Activated CD8-positive, alpha-beta T cell treated with anti-CD3 and anti-CD28 coated beads for 36 hours (primary cell): ENCODE data around the gene NCSTN. TPM values are rescaled to one million over a fixed set of nuclear protein-coding genes. Genes with fewer than 3 reads are reported as not detected.

Source experiments
- ATAC-seq: fragments of 200-7000 bp; cut with Tn5 transposase; one replicate; pipeline ENCODE4 v1.10.0; 2021; ENCODE audit warnings: mild to moderate bottlenecking, moderate library complexity
- CTCF ChIA-PET: fragments of 350-600 bp; sonication (Branson Sonifier 250); formaldehyde crosslinking; loops from one replicate; lab custom pipeline; 2021; ENCODE audit warnings: antibody characterized with exemption; lab: Charles Lee
- POLR2A ChIA-PET: fragments of 350-600 bp; sonication (Branson Sonifier 250); formaldehyde crosslinking; loops from one replicate; lab custom pipeline; 2021; ENCODE audit warnings: antibody characterized with exemption; lab: Charles Lee
- DNase-seq: peaks from one replicate; pipeline ENCODE4 v3.0.0-alpha.2; 2020
- H3K27ac Mint-ChIP-seq: one replicate; pipeline ENCODE4 v1.8.0; 2021; ENCODE audit warnings: mild to moderate bottlenecking, mixed read lengths
- H3K27me3 Mint-ChIP-seq: one replicate; pipeline ENCODE4 v1.8.0; 2021; ENCODE audit warnings: mixed read lengths
- H3K36me3 Mint-ChIP-seq: one replicate; pipeline ENCODE4 v1.8.0; 2021; ENCODE audit warnings: low read depth, mixed read lengths
- H3K4me1 Mint-ChIP-seq: one replicate; pipeline ENCODE4 v1.8.0; 2021; ENCODE audit warnings: low read depth, mixed read lengths
- H3K4me3 Mint-ChIP-seq: one replicate; pipeline ENCODE4 v1.8.0; 2021; ENCODE audit warnings: mild to moderate bottlenecking, moderate library complexity, mixed read lengths
- H3K9me3 Mint-ChIP-seq: one replicate; pipeline ENCODE4 v1.8.0; 2021; ENCODE audit warnings: mixed read lengths
- intact Hi-C: fragments of 100-400 bp; cut with micrococcal nuclease; formaldehyde crosslinking; loops from one replicate; pipeline ENCODE4 v1.10.0; 2022
- total RNA-seq, 2 experiments: library from RNA; stranded (reverse); gene quantifications; one replicate each; pipeline ENCODE4 v1.2.3, GENCODE V29; 2021
- TF ChIP-seq, protein P1 (sequence below): fragments of 200-600 bp; IDR thresholded peaks from one replicate; pipeline ENCODE4 v1.8.0; 2022; ENCODE audit warnings: antibody characterized with exemption, mild to moderate bottlenecking

The NCSTN gene
- total RNA-seq, 2 experiments from 2014 or later = 36.6 to 38.0 TPM

DNA sequence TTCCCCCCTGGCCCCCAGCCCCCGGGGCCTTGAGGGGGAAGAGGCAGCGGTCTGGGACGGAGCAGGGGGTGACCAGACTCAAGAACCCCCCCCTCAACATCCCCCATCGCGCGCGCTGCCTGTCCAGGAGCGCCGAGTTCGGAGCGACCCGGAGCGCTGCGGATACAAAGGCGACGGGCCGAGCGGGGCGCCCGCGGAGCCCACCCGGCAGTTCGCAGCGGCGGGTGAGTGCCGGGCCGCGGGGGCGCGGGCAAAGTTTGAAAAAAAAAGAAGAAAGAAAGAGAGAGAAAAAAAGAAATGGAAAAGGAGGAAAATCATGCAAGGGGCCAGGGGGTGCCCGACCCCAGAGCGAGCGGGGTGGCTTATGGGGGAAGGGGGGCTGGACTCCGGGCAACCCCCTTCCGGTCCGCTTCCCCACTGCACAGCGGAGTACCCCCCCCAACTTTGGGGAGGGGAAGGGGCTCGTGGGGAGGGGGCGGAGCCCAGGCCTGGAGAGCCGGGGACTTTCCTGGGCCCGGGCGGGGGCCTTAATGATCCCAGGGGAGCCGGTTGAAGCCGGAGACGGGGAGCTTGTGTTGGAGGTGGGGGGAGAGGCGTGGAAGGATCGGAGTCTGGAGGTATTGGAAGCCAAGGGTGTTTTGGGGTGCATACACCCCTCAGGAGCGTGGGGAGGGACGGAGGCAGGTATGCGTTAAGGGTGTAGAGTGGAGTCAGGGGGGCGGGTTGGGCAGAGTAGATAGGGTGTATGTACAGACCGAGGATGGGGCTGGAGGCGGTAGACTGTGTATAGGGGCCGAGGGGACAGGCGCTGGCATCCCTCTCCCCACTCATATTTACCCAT, 57.7 kb downstream of the NCSTN start:
- TF ChIP-seq, protein P1, sequence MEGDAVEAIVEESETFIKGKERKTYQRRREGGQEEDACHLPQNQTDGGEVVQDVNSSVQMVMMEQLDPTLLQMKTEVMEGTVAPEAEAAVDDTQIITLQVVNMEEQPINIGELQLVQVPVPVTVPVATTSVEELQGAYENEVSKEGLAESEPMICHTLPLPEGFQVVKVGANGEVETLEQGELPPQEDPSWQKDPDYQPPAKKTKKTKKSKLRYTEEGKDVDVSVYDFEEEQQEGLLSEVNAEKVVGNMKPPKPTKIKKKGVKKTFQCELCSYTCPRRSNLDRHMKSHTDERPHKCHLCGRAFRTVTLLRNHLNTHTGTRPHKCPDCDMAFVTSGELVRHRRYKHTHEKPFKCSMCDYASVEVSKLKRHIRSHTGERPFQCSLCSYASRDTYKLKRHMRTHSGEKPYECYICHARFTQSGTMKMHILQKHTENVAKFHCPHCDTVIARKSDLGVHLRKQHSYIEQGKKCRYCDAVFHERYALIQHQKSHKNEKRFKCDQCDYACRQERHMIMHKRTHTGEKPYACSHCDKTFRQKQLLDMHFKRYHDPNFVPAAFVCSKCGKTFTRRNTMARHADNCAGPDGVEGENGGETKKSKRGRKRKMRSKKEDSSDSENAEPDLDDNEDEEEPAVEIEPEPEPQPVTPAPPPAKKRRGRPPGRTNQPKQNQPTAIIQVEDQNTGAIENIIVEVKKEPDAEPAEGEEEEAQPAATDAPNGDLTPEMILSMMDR = no peak
- no peaks in the 10 kb centered on the region for H3K9me3 Mint-ChIP-seq
- no peaks in the 10 kb centered on the region for H3K36me3 Mint-ChIP-seq
- ChIA-PET CTCF (no interaction called here), POLR2A (interaction anchor here (0.6 kb wide), 1 partner anchor 36 kb away, joined by 3 read pairs; no protein-coding TSS in a partner anchor)
- ATAC-seq (peak; percentile 63), DNase-seq (no peak)
- peak overlapping the region; percentile 37 for H3K4me3 Mint-ChIP-seq
- peaks cover 11% of the 10 kb centered on the region for H3K27me3 Mint-ChIP-seq
- H3K4me1 Mint-ChIP-seq = peaks cover 7% of the 10 kb centered on the region
- no peak overlapping the region for H3K27ac Mint-ChIP-seq
- intact Hi-C loops = no loop called here

DNA sequence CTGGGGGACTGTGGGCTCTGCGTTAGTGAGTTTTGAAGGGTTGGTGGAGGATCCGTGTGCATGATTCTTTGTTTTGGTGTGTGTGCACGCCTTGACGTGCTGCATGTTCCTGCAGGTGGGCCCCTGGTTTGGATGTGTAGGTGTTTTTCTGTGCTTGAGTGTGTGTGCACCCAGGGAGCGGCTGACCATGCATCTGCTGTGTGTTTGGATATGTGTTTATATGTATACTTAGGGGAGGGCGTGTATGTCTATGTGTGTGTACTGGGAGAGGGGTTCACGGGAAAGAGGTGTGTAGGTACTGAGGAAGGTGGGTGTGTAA, 58.3 kb downstream of the NCSTN start:
- peak overlapping the region; percentile 37 for H3K4me3 Mint-ChIP-seq
- ChIA-PET CTCF (no interaction called here), POLR2A (no interaction called here)
- TF ChIP-seq, protein P1 = no peak
- no peak for ATAC-seq
- peaks cover 10% of the 10 kb centered on the region for H3K27me3 Mint-ChIP-seq
- no peaks in the 10 kb centered on the region for H3K9me3 Mint-ChIP-seq
- intact Hi-C loops = no loop called here
- no peaks in the 10 kb centered on the region for H3K36me3 Mint-ChIP-seq
- peaks cover 7% of the 10 kb centered on the region for H3K4me1 Mint-ChIP-seq
- no peak for DNase-seq
- no peak overlapping the region for H3K27ac Mint-ChIP-seq

DNA sequence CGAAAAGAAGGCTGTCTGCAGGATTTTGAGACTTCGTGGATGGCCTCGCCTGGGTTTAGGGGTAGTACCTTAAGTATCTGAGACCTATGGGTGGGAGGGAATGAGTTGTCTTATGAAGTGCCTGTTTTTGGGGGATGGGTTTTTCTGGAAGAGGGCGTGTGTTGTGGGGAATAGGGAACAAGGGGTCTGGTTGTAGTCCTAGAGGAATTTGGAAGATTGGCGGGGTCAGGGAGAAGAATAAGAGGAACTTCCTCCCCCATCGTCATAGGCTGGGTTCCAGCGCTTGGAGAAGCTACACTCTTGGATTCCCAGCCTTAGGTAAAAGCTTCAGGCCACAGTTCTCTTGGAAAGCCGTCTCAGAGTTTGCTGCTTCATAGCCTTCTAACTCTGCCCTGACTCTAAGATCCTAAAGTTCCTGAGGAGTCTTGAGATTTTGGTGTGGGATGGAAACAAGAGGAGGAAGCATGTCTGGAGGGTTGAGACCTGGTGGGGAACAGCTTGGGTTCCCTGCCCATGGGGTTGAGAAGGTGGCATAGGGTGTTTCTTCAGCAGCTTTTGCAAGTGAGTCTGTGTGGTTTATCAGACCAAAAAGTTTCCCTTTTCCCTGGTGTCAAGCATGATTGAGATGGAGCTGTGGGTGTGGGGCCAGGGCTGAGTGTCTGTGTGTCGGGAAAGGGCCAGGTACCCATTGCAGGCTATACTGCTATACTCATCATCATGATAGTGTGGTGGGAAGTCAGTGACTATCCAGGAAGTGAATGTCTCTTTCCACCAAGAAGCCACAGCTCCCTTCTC, 59.0 kb downstream of the NCSTN start:
- intact Hi-C loops = no loop called here
- H3K4me3 Mint-ChIP-seq = no peak overlapping the region
- no peaks in the 10 kb centered on the region for H3K36me3 Mint-ChIP-seq
- no peaks in the 10 kb centered on the region for H3K9me3 Mint-ChIP-seq
- H3K27ac Mint-ChIP-seq = no peak overlapping the region
- POLR2A ChIA-PET = interaction anchor here (0.8 to 1.5 kb wide), 2 partner anchors 26 to 148 kb away, joined by 3 read pairs; no protein-coding TSS in a partner anchor
- ATAC-seq (no peak), DNase-seq (no peak)
- peaks cover 7% of the 10 kb centered on the region for H3K4me1 Mint-ChIP-seq
- CTCF ChIA-PET = interaction anchor here (0.7 to 1.2 kb wide), 2 partner anchors 26 to 216 kb away, joined by 3 to 4 read pairs; no protein-coding TSS in a partner anchor
- peaks cover 10% of the 10 kb centered on the region for H3K27me3 Mint-ChIP-seq
- TF ChIP-seq, protein P1 = no peak

DNA sequence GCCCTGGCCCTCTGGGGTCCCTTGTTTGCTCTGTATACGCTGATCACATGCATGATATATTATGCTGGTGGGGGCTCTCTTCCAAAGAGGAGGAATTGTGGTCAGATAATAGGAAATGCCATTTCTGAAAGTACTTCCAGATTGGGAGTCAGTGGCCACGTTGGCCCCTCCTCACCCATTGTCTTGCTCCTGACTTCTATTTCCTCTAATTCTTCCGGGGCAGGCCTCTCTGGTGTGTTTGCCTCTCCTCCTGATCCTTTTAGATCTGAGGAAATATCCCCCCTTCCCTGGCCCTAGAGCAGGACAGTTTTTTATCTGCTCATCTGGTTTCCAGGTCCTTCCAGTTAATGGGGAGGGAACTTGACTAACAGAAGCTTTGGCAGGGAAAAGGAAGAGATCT, 60.1 kb downstream of the NCSTN start:
- TF ChIP-seq, protein P1 = no peak

More for the DNA sequence above, 60.1 kb downstream of the NCSTN start:
- Mint-ChIP-seq H3K27me3 (peaks cover 10% of the 10 kb centered on the region), H3K4me3 (no peak overlapping the region), H3K9me3 (no peaks in the 10 kb centered on the region), H3K36me3 (no peaks in the 10 kb centered on the region), H3K4me1 (peaks cover 7% of the 10 kb centered on the region), H3K27ac (no peak overlapping the region)
- intact Hi-C loops = no loop called here
- ChIA-PET POLR2A (interaction anchor here (1.5 kb wide), 1 partner anchor 25 kb away, joined by 3 read pairs; no protein-coding TSS in a partner anchor), CTCF (interaction anchor here (1.2 kb wide), 1 partner anchor 215 kb away, joined by 4 read pairs; no protein-coding TSS in a partner anchor)
- no peak for DNase-seq
- no peak for ATAC-seq
